Endothelial cell of umbilical vein (primary cell): ENCODE measurements around the gene C19orf67. TPM values are rescaled to one million over a fixed set of nuclear protein-coding genes. Genes with fewer than 3 reads are reported as not detected.

Experiments used
- BruUV-seq: library from RNA; stranded (reverse); fragments of 400-500 nt; replicated peaks from 2 replicates; lab custom pipeline; 2021; lab: Mats Ljungman, UMichigan
- CTCF ChIA-PET: fragments of 300-600, 350-600 bp; sonication (Branson Sonifier 250); formaldehyde crosslinking; loops from one replicate; lab custom pipeline; 2021; ENCODE audit warnings: antibody characterized with exemption, inconsistent platforms; lab: Charles Lee
- POLR2A ChIA-PET: fragments of 300-600, 350-600 bp; sonication (Branson Sonifier 250); formaldehyde crosslinking; loops from one replicate; lab custom pipeline; 2021; ENCODE audit warnings: antibody characterized with exemption, inconsistent platforms; lab: Charles Lee
- DNase-seq: peaks from one replicate; pipeline ENCODE4 v3.0.0-alpha.2; 2011; ENCODE audit warnings: low read depth, low spot score
- FAIRE-seq: peaks from 2 replicates; lab custom pipeline; 2011; peaks lifted over from hg19 to GRCh38; lab: Jason Lieb, UNC
- H2AFZ ChIP-seq: 2 replicates; pipeline ENCODE4 v1.6.0; 2012; ENCODE audit warnings: low read depth, low read length, control low read depth, inconsistent platforms
- H3K27ac ChIP-seq: 2 replicates; pipeline ENCODE4 v1.5.1; 2011; ENCODE audit warnings: low read depth, mild to moderate bottlenecking, control low read depth, low read length, moderate library complexity; ENCODE audit not compliant: insufficient read depth
- H3K27me3 ChIP-seq, 2 experiments: 2 replicates each; pipeline versions ENCODE4 v1.6.0 to v1.6.1; 2011; ENCODE audit warnings: low read length in 2 of 2, mixed read lengths in 1 of 2; ENCODE audit not compliant: control insufficient read depth in 2 of 2, insufficient read depth in 2 of 2
- H3K36me3 ChIP-seq, 2 experiments: 2 replicates in 1 of 2; 3 replicates in 1 of 2; pipeline ENCODE4 v1.5.1; 2011; ENCODE audit warnings: low read length in 2 of 2, mild to moderate bottlenecking in 1 of 2, moderate library complexity in 1 of 2; ENCODE audit not compliant: control insufficient read depth in 2 of 2, insufficient read depth in 2 of 2; ENCODE audit errors: extremely low read depth in 1 of 2
- H3K4me1 ChIP-seq: 3 replicates; pipeline ENCODE4 v1.5.1; 2011; ENCODE audit warnings: mild to moderate bottlenecking, low read length; ENCODE audit not compliant: control insufficient read depth, insufficient read depth; ENCODE audit errors: extremely low read depth
- H3K4me2 ChIP-seq: 2 replicates; pipeline ENCODE4 v1.6.1; 2011; ENCODE audit warnings: low read length, control low read depth, mixed read lengths; ENCODE audit not compliant: insufficient read depth
- H3K4me3 ChIP-seq, 3 experiments: fragments of 200-600 bp in 1 of 3; sonication (generic), shearing (Covaris generic) in 1 of 3; replicated peaks in 1 of 3; 2 replicates each; pipeline ENCODE4 v1.5.1; 2011 to 2016; ENCODE audit warnings: control low read depth in 3 of 3, low read length in 3 of 3, mild to moderate bottlenecking in 2 of 3, inconsistent platforms in 1 of 3, low read depth in 1 of 3, moderate library complexity in 1 of 3; ENCODE audit not compliant: insufficient read depth in 1 of 3
- H3K79me2 ChIP-seq: 2 replicates; pipeline ENCODE4 v1.6.0; 2012; ENCODE audit warnings: low read length, inconsistent platforms; ENCODE audit not compliant: control insufficient read depth, insufficient read depth
- H3K9ac ChIP-seq: replicated peaks from 2 replicates; pipeline ENCODE3; 2011; ENCODE audit warnings: low read length, control low read depth; ENCODE audit not compliant: insufficient read depth; ENCODE audit errors: extremely low read depth
- H3K9me1 ChIP-seq: replicated peaks from 3 replicates; pipeline ENCODE4 v1.6.0; 2011; ENCODE audit warnings: mild to moderate bottlenecking, low read length; ENCODE audit not compliant: control insufficient read depth, insufficient read depth; ENCODE audit errors: extremely low read depth
- H3K9me3 ChIP-seq: replicated peaks from 2 replicates; pipeline ENCODE4 v1.5.1; 2012; ENCODE audit warnings: low read length, inconsistent platforms; ENCODE audit not compliant: control insufficient read depth, insufficient read depth
- H4K20me1 ChIP-seq: replicated peaks from 2 replicates; pipeline ENCODE3; 2011; ENCODE audit warnings: mild to moderate bottlenecking, low read length; ENCODE audit not compliant: control insufficient read depth, insufficient read depth; ENCODE audit errors: extremely low read depth
- CTCF ChIP-seq, 2 donors: IDR thresholded peaks; 1 replicate in 1 of 2; 2 replicates in 1 of 2; pipeline ENCODE4 v1.5.1; 2011; ENCODE audit warnings: low read length in 2 of 2, mild to moderate bottlenecking in 2 of 2, moderate library complexity in 2 of 2, control low read depth in 1 of 2, inconsistent platforms in 1 of 2, low read depth in 1 of 2; ENCODE audit not compliant: insufficient read depth in 1 of 2; ENCODE audit errors: extremely low read depth in 1 of 2
- EZH2 ChIP-seq: IDR thresholded peaks from 2 replicates; pipeline ENCODE4 v1.6.1; 2012; ENCODE audit warnings: borderline replicate concordance, low read depth, mild to moderate bottlenecking, moderate library complexity, low read length, inconsistent platforms; ENCODE audit not compliant: severe bottlenecking
- FOS ChIP-seq: IDR thresholded peaks from 2 replicates; pipeline ENCODE4 v1.6.1; 2011; ENCODE audit warnings: mild to moderate bottlenecking, low read length, moderate library complexity, borderline replicate concordance; ENCODE audit not compliant: insufficient read depth
- GATA2 ChIP-seq: IDR thresholded peaks from 2 replicates; pipeline ENCODE4 v1.7.0; 2011; ENCODE audit warnings: low read depth, mild to moderate bottlenecking, moderate library complexity, mixed read lengths, low read length; ENCODE audit not compliant: insufficient read length, insufficient read depth
- JUN ChIP-seq: IDR thresholded peaks from 2 replicates; pipeline ENCODE4 v1.6.1; 2011; ENCODE audit warnings: borderline replicate concordance, low read depth; ENCODE audit not compliant: insufficient read length, insufficient read depth
- MAX ChIP-seq: IDR thresholded peaks from 2 replicates; pipeline ENCODE4 v1.6.1; 2011; ENCODE audit not compliant: insufficient read depth, insufficient read length
- MYC ChIP-seq: IDR thresholded peaks from one replicate; pipeline ENCODE4 v1.6.1; 2011; ENCODE audit warnings: mild to moderate bottlenecking, low read depth, low read length
- POLR2A ChIP-seq: IDR thresholded peaks from 2 replicates; pipeline ENCODE4 v1.6.1; 2012; ENCODE audit warnings: low read depth, mild to moderate bottlenecking, control low read depth, low read length
- POLR2AphosphoS5 ChIP-seq: IDR thresholded peaks from 2 replicates; pipeline ENCODE4 v1.6.1; 2012; ENCODE audit warnings: low read depth, mild to moderate bottlenecking, control low read depth, low read length, moderate library complexity; ENCODE audit not compliant: insufficient read depth
- dilution Hi-C: fragments of 300-500 bp; cut with MboI; formaldehyde crosslinking; loops from one replicate; pipeline ENCODE4 v1.15.0; 2019; ENCODE audit warnings: low sequenced_read_pairs; ENCODE audit not compliant: extremely low pct_ligation_motif_present
- intact Hi-C: fragments of 100-400 bp; cut with micrococcal nuclease; formaldehyde crosslinking; loops from one replicate; pipeline ENCODE4 v1.10.0; 2022
- polyA plus RNA-seq, 4 experiments: library from polyadenylated mRNA; depleted of rRNA in 3 of 4; stranded (reverse) in 3 of 4; unstranded in 1 of 4; fragments of >200 nt; gene quantifications; 2 replicates each; pipeline versions ENCODE4 v1.2.1 to v1.2.3, GENCODE V29; 2011 to 2012; ENCODE audit warnings: missing spikeins in 1 of 4
- total RNA-seq: library from RNA; stranded (reverse); gene quantifications from 2 replicates; pipeline ENCODE4 v1.2.3, GENCODE V29; 2021

The C19orf67 gene
- total and polyA plus RNA-seq, 2 donors (not counting 3 experiments of a cell fraction or from before 2014, with no cell fraction given) = 0.55 TPM; not detected in 1

- Histone ChIP-seq H3K9me1 (no peaks in the 10 kb centered on the region), H3K36me3 (no peaks in the 10 kb centered on the region), H3K4me2 (peak overlapping the region; percentile 58), H3K27me3 (no peaks in the 10 kb centered on the region), H4K20me1 (no peaks in the 10 kb centered on the region), H3K9ac (peak overlapping the region; percentile 73), H3K79me2 (no peaks in the 10 kb centered on the region), H3K4me1 (peaks cover 12% of the 10 kb centered on the region), H3K9me3 (no peaks in the 10 kb centered on the region), H3K4me3 (no peak overlapping the region), H3K27ac (no peak overlapping the region), H2AFZ (no peak overlapping the region)
- ChIA-PET POLR2A (no interaction called here), CTCF (interaction anchor here (1.2 to 5.6 kb wide), 6 partner anchors 8 to 54 kb away, joined by 4 to 21 read pairs (median 4); partner anchors contain the start of genes ASF1B and MISP3)
- no TSS peak for BruUV-seq
- TF ChIP-seq CTCF (IDR thresholded peaks at IDR 0.05; ENCODE audit: extremely low read depth in 1 of 2, insufficient read depth in 1 of 2, low read depth in 1 of 2, low read length in 2 of 2) (no peak), FOS (no peak), MYC (no peak), POLR2A (no peak), MAX (no peak), GATA2 (no peak), EZH2 (no peak), JUN (no peak), POLR2AphosphoS5 (no peak)
- intact Hi-C loops (no loop called here), dilution Hi-C loops (no loop called here)
- DNase-seq (no peak), FAIRE-seq (no peak)
These were observed 3.0 kb downstream of the C19orf67 start for GRCh38 chr19:14082675-14082960.
